Neural crest cell (in vitro differentiated cells): Measurements from ENCODE around the gene TUBGCP2. TPM values are rescaled to one million over a fixed set of nuclear protein-coding genes. Genes with fewer than 3 reads are reported as not detected.

ENCODE experiments used
- DNase-seq: peaks from one replicate; pipeline ENCODE4 v3.0.0; 2021; ENCODE audit warnings: low read depth, mixed read lengths, low spot score
- H3K27ac Mint-ChIP-seq: one replicate; pipeline ENCODE4 v1.8.0; 2021; ENCODE audit warnings: mild to moderate bottlenecking, mixed read lengths; ENCODE audit not compliant: unreplicated experiment
- H3K27me3 Mint-ChIP-seq: 2 replicates; pipeline ENCODE4 v1.8.0; 2021; ENCODE audit warnings: low read depth, mild to moderate bottlenecking, mixed read lengths
- H3K36me3 Mint-ChIP-seq: 2 replicates; pipeline ENCODE4 v1.8.0; 2021; ENCODE audit warnings: low read depth, mild to moderate bottlenecking, mixed read lengths
- H3K4me1 Mint-ChIP-seq: 2 replicates; pipeline ENCODE4 v1.8.0; 2021; ENCODE audit warnings: mixed read lengths
- H3K4me3 Mint-ChIP-seq: one replicate; pipeline ENCODE4 v1.8.0; 2021; ENCODE audit warnings: mild to moderate bottlenecking, mixed read lengths
- H3K9me3 Mint-ChIP-seq: 2 replicates; pipeline ENCODE4 v1.8.0; 2021; ENCODE audit warnings: mixed read lengths
- total RNA-seq: library from RNA; stranded (reverse); gene quantifications from 2 replicates; pipeline ENCODE4 v1.2.1, GENCODE V29; 2021
- TF ChIP-seq, protein P1 (sequence below): fragments of 200-600 bp; sonication (generic); conservative IDR thresholded peaks from 2 replicates; pipeline ENCODE4 v1.5.0; 2021; ENCODE audit warnings: antibody characterized with exemption, mild to moderate bottlenecking

TUBGCP2 gene
- total RNA-seq, 1 donor from 2014 or later: 70.0 TPM

DNA sequence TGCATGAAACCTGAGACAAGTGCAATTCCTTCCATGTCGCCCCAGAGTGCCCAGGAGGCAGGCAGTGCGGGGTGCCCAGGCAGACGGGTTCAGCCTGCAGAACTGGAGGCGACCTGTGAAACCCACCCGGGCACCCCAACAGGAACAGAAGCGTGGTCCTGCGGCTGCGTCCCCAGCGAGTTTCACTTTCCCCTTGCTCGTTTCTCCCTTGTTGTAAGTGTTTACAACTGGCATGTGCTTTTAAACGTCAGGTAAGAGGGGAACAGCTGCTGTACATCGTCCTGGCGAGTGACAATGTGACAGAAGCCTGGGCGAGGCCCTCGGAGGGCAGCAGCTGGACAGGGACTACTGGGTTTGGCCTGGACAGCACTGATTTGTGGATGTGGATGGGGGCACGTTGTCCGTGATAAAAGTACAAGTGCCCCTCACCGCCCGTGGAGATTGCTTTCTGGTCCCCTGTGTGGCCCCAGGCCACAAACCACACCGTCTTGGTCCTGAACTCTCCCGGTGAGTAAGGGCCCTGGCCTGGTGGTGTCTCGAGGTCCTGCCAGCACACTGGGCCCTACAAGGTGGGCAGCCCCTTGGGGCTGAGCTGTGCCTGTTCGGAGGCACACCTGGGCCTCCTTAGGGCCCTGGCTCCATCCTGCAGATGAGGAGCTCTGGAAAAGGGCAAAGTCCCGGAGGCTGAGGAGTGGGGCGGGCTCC is 67.0 kb downstream of the TUBGCP2 start:
- H3K9me3 Mint-ChIP-seq: no peaks in the 10 kb centered on the region
- peaks cover 60% of the 10 kb centered on the region for H3K27me3 Mint-ChIP-seq
- H3K4me1 Mint-ChIP-seq: peaks cover 4% of the 10 kb centered on the region
- DNase-seq: no peak
- no peak overlapping the region for H3K4me3 Mint-ChIP-seq
- no peaks in the 10 kb centered on the region for H3K36me3 Mint-ChIP-seq
- no peak overlapping the region for H3K27ac Mint-ChIP-seq
- TF ChIP-seq, protein P1, sequence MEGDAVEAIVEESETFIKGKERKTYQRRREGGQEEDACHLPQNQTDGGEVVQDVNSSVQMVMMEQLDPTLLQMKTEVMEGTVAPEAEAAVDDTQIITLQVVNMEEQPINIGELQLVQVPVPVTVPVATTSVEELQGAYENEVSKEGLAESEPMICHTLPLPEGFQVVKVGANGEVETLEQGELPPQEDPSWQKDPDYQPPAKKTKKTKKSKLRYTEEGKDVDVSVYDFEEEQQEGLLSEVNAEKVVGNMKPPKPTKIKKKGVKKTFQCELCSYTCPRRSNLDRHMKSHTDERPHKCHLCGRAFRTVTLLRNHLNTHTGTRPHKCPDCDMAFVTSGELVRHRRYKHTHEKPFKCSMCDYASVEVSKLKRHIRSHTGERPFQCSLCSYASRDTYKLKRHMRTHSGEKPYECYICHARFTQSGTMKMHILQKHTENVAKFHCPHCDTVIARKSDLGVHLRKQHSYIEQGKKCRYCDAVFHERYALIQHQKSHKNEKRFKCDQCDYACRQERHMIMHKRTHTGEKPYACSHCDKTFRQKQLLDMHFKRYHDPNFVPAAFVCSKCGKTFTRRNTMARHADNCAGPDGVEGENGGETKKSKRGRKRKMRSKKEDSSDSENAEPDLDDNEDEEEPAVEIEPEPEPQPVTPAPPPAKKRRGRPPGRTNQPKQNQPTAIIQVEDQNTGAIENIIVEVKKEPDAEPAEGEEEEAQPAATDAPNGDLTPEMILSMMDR: no peak

GRCh38 chr10:133239990-133240389 is 68.7 kb downstream of the TUBGCP2 start:
- H3K27me3 Mint-ChIP-seq: peaks cover 68% of the 10 kb centered on the region
- H3K4me1 Mint-ChIP-seq: peaks cover 4% of the 10 kb centered on the region
- TF ChIP-seq, protein P1: no peak
- no peak overlapping the region for H3K4me3 Mint-ChIP-seq
- H3K27ac Mint-ChIP-seq: no peak overlapping the region
- DNase-seq: no peak
- no peaks in the 10 kb centered on the region for H3K9me3 Mint-ChIP-seq
- H3K36me3 Mint-ChIP-seq: no peaks in the 10 kb centered on the region

DNA sequence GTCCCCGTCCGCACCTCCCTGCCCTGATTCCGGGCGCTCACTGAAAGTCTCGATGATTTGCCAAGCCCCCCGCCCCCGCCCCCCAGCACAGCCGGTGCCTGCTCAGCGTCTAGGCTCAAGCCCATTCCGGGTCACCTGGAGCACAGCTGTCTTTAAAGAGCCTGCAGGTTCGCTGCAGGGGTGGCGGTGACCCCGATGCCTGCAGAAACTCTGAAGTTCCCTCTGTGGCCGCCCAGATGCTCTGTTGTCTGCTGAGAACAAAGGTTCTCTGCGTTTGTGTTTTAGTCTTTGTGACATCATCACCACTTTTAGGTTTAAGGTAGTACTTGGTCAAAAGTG is 70.2 kb downstream of the TUBGCP2 start:
- TF ChIP-seq, protein P1: no peak
- H3K4me3 Mint-ChIP-seq: no peak overlapping the region
- H3K4me1 Mint-ChIP-seq: peaks cover 4% of the 10 kb centered on the region
- DNase-seq: no peak
- H3K27ac Mint-ChIP-seq: no peak overlapping the region
- H3K9me3 Mint-ChIP-seq: no peaks in the 10 kb centered on the region
- H3K27me3 Mint-ChIP-seq: peaks cover 82% of the 10 kb centered on the region
- no peaks in the 10 kb centered on the region for H3K36me3 Mint-ChIP-seq

GRCh38 chr10:133237588-133238465 is 70.8 kb downstream of the TUBGCP2 start, which contains the start of gene VENTX:
Gene VENTX, plus strand, starts transcription at chr10:133237855. Its CDS starts 60 bp downstream, at chr10:133237915.
- TF ChIP-seq, protein P1: no peak
- no peaks in the 10 kb centered on the region for H3K9me3 Mint-ChIP-seq
- no peaks in the 10 kb centered on the region for H3K4me1 Mint-ChIP-seq
- no peaks in the 10 kb centered on the region for H3K36me3 Mint-ChIP-seq
- peaks cover 83% of the 10 kb centered on the region for H3K27me3 Mint-ChIP-seq
- no peak within 1 kb of the TSS for H3K27ac Mint-ChIP-seq
- H3K4me3 Mint-ChIP-seq: no peak within 1 kb of the TSS
- DNase-seq: no peak

DNA sequence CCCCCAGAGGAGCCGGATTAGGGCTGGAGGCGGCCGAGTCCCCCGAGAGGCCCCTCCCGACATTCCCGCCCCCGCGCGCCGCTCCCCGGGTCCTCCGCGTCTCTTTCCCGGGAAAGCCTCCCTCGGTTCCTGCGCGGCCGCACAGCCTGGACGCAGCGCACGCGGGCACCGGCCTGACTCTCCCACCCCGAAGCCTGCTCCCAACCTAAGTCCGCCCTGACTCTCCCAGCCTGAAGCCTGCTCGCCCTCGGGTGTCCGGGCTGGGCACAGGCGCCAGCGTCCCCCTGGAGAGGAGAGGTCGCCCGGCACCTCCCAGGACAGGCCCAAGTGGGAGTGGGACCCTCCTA is 71.5 kb downstream of the TUBGCP2 start:
- Mint-ChIP-seq H3K9me3 (no peaks in the 10 kb centered on the region), H3K27ac (no peak overlapping the region), H3K36me3 (no peaks in the 10 kb centered on the region), H3K4me3 (no peak overlapping the region), H3K4me1 (no peaks in the 10 kb centered on the region), H3K27me3 (peaks cover 86% of the 10 kb centered on the region)
- TF ChIP-seq, protein P1: no peak
- DNase-seq: no peak
